Fibroblast of the aortic adventitia (primary cell): ENCODE data around the gene TRAF3. TPM values are rescaled to one million over a fixed set of nuclear protein-coding genes. Genes with fewer than 3 reads are reported as not detected.
"Not testable (repeated sequence)": the region's sequence is repeated elsewhere in the genome, so short reads cannot be mapped to it uniquely, and the experiment has no call there.

Experiments
- DNase-seq: peaks from one replicate; pipeline ENCODE4 v3.0.0-alpha.2; 2010; ENCODE audit warnings: low read depth
- H3K4me3 ChIP-seq: 2 replicates; pipeline ENCODE4 v1.5.1; 2011; ENCODE audit warnings: low read depth, mild to moderate bottlenecking, control low read depth, low read length, moderate library complexity
- total RNA-seq: library from RNA; depleted of rRNA; stranded (reverse); fragments of >200 nt; gene quantifications from 2 replicates; pipeline ENCODE4 v1.2.3, GENCODE V29; 2012; ENCODE audit warnings: low replicate concordance
- TF ChIP-seq, protein P1 (sequence below): IDR thresholded peaks from 2 replicates; pipeline ENCODE4 v1.5.1; 2011; ENCODE audit warnings: mild to moderate bottlenecking, low read length, control low read depth, inconsistent platforms; ENCODE audit not compliant: insufficient read depth

TRAF3 gene
- total RNA-seq, 1 donor = 19.3 TPM

DNA sequence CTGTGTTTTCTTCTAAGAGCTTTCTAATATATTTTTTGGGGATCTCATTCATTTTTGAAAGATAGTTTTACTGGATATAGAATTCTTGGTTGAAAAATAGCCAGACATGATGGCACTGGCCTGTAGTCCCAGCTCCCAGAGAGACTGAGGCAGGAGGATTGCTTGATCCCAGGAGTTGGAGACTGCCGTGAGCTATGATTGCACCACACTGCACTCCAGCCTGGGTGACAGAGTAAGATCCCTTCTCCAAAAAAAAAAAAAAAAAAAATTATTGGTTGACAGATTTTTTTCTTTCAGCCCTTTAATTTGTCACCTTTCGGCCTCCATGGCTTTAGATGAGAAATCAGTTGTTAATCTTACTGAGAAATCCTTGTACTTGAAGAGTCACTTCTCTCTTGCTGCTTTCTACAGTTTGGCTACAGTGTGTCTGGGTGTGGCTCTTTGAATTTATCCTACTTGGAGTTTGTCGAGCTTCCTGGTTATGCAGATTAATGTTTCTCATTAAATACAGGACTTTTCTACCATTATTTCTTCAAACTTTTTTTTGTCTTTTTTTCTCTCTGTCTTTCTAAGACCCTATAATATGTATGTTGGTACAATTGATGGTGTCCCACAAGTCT, 85.0 kb downstream of the TRAF3 start:
- no peak for DNase-seq
- TF ChIP-seq, protein P1, sequence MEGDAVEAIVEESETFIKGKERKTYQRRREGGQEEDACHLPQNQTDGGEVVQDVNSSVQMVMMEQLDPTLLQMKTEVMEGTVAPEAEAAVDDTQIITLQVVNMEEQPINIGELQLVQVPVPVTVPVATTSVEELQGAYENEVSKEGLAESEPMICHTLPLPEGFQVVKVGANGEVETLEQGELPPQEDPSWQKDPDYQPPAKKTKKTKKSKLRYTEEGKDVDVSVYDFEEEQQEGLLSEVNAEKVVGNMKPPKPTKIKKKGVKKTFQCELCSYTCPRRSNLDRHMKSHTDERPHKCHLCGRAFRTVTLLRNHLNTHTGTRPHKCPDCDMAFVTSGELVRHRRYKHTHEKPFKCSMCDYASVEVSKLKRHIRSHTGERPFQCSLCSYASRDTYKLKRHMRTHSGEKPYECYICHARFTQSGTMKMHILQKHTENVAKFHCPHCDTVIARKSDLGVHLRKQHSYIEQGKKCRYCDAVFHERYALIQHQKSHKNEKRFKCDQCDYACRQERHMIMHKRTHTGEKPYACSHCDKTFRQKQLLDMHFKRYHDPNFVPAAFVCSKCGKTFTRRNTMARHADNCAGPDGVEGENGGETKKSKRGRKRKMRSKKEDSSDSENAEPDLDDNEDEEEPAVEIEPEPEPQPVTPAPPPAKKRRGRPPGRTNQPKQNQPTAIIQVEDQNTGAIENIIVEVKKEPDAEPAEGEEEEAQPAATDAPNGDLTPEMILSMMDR = no peak
- no peak overlapping the region for H3K4me3 ChIP-seq

DNA sequence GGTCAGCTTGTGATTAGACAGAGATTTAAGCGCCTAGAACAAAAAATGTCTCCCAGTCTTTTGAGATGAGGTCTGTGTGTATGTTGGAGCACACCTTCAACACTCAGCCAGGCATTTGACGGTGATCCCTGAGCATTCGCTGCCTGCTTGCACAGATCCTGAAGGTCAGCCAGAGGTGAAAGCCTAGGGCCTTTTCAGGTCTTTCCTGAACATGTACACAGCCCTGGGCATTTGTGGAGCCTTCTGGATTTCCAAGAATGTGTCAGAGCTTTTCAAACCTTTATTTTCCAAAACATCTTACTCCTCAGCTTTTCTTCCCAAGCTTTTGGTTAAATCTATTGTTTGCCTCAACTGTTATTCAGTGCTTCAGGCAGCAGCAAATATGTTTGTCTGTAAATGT, 86.1 kb downstream of the TRAF3 start:
- no peak for DNase-seq
- TF ChIP-seq, protein P1 = no peak
- H3K4me3 ChIP-seq = no peak overlapping the region

- not testable (repeated sequence) for DNase-seq, H3K4me3 ChIP-seq
These were observed 88.7 kb downstream of the TRAF3 start for GRCh38 chr14:102865916-102866315.

- TF ChIP-seq, protein P1 = no peak
- DNase-seq = no peak
- no peak overlapping the region for H3K4me3 ChIP-seq
These were observed 89.9 kb downstream of the TRAF3 start for GRCh38 chr14:102866982-102867761.

GRCh38 chr14:102867826-102868580, 90.8 kb downstream of the TRAF3 start:
- H3K4me3 ChIP-seq = no peak overlapping the region
- DNase-seq = no peak
- TF ChIP-seq, protein P1 = no peak

- no peak overlapping the region for H3K4me3 ChIP-seq
- no peak for DNase-seq
- TF ChIP-seq, protein P1 = no peak
These were observed 91.8 kb downstream of the TRAF3 start for GRCh38 chr14:102868956-102869547.

GRCh38 chr14:102870246-102870645, 93.0 kb downstream of the TRAF3 start:
- H3K4me3 ChIP-seq = no peak overlapping the region
- DNase-seq = no peak
- TF ChIP-seq, protein P1 = no peak
